IgD-negative memory B cell (primary cell): Measurements from ENCODE around the gene LTBP1. TPM values are rescaled to one million over a fixed set of nuclear protein-coding genes. Genes with fewer than 3 reads are reported as not detected.

ENCODE experiments used
- H3K27ac Mint-ChIP-seq, 3 donors: one replicate each; pipeline ENCODE4 v1.8.0; 2020 to 2022; ENCODE audit warnings: mild to moderate bottlenecking in 3 of 3, mixed read lengths in 3 of 3, moderate library complexity in 1 of 3
- H3K27me3 Mint-ChIP-seq: one replicate; pipeline ENCODE4 v1.8.0; 2021; ENCODE audit warnings: mixed read lengths
- H3K36me3 Mint-ChIP-seq: one replicate; pipeline ENCODE4 v1.8.0; 2020; ENCODE audit warnings: mild to moderate bottlenecking, mixed read lengths
- H3K4me1 Mint-ChIP-seq, 3 donors: one replicate each; pipeline ENCODE4 v1.8.0; 2020 to 2022; ENCODE audit warnings: mixed read lengths in 3 of 3, mild to moderate bottlenecking in 1 of 3
- H3K4me3 Mint-ChIP-seq, 4 donors: one replicate each; pipeline ENCODE4 v1.8.0; 2020 to 2022; ENCODE audit warnings: mild to moderate bottlenecking in 4 of 4, mixed read lengths in 4 of 4, moderate library complexity in 3 of 4
- H3K9me3 Mint-ChIP-seq, 3 donors: one replicate each; pipeline ENCODE4 v1.8.0; 2020 to 2021; ENCODE audit warnings: mixed read lengths in 3 of 3, mild to moderate bottlenecking in 1 of 3
- polyA plus RNA-seq: library from polyadenylated mRNA; unstranded; fragments of 300-500 nt; fragmentation: Illumina TruSeq; gene quantifications from one replicate; pipeline ENCODE4 v1.2.3, GENCODE V29; 2021

Gene LTBP1
- polyA plus RNA-seq, 1 donor from 2014 or later = not detected

DNA sequence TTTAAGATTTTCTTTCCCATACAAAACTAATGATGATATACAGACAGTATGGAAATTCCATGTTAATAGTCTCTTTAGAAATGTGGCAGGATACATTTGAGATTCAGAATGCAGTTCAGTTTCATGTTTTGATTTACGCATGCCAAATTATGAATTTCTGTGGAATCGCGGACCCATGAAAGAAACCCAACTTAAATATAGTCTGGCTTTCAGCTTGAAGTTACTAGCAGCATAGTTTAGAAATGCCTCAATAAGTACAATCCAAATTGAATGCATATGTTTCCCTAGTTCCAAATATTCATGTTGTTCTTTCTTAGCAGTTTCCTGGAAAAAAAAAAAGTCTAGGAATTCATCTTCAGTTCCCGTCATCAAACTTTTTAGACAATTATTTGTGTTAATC is 365.6 kb downstream of the LTBP1 start:
- Mint-ChIP-seq H3K4me1 (no peaks in the 10 kb centered on the region), H3K4me3 (no peak overlapping the region), H3K9me3 (no peaks in the 10 kb centered on the region), H3K27ac (no peak overlapping the region), H3K36me3 (no peaks in the 10 kb centered on the region), H3K27me3 (peaks cover 4% of the 10 kb centered on the region)

GRCh38 chr2:33313039-33313438 is 366.3 kb downstream of the LTBP1 start:
- Mint-ChIP-seq H3K36me3 (no peaks in the 10 kb centered on the region), H3K9me3 (no peaks in the 10 kb centered on the region), H3K4me3 (no peak overlapping the region), H3K4me1 (no peaks in the 10 kb centered on the region), H3K27ac (no peak overlapping the region), H3K27me3 (peaks cover 5% of the 10 kb centered on the region)

- Mint-ChIP-seq H3K4me3 (no peak overlapping the region), H3K27me3 (peaks cover 9% of the 10 kb centered on the region), H3K4me1 (no peaks in the 10 kb centered on the region), H3K36me3 (no peaks in the 10 kb centered on the region), H3K9me3 (no peaks in the 10 kb centered on the region), H3K27ac (no peak overlapping the region)
Measured at GRCh38 chr2:33314541-33314940, 367.8 kb downstream of the LTBP1 start.

DNA sequence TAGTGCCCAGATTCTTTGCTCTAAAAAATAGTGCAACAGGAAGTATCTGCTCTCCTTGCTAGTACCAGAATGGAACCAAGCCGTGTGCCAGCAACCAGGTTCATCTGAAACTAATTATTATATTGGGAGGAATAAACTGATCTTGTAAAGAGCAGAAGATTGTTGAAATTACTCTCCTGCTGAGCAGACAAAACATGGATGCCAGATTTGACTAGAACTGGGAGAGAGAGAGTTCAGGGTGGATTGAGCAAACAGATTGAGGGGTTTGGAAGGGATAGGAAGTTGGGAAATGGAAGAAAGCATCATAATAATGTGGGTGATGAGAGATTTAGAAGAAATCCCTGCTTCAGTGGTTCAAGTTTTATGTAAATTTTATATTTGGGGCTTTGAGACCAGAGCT is 369.6 kb downstream of the LTBP1 start:
- Mint-ChIP-seq H3K36me3 (no peaks in the 10 kb centered on the region), H3K27ac (no peak overlapping the region), H3K4me3 (no peak overlapping the region), H3K9me3 (no peaks in the 10 kb centered on the region), H3K27me3 (peaks cover 9% of the 10 kb centered on the region), H3K4me1 (peaks cover 2 to 6% (median 3%) of the 10 kb centered on the region in 3 donors)

GRCh38 chr2:33317369-33318007 is 370.7 kb downstream of the LTBP1 start:
- no peak overlapping the region for H3K27ac Mint-ChIP-seq
- H3K4me3 Mint-ChIP-seq = no peak overlapping the region
- H3K4me1 Mint-ChIP-seq = peaks cover 6 to 15% (median 10%) of the 10 kb centered on the region in 3 donors
- H3K36me3 Mint-ChIP-seq = no peaks in the 10 kb centered on the region
- peaks cover 9% of the 10 kb centered on the region for H3K27me3 Mint-ChIP-seq
- no peaks in the 10 kb centered on the region for H3K9me3 Mint-ChIP-seq

DNA sequence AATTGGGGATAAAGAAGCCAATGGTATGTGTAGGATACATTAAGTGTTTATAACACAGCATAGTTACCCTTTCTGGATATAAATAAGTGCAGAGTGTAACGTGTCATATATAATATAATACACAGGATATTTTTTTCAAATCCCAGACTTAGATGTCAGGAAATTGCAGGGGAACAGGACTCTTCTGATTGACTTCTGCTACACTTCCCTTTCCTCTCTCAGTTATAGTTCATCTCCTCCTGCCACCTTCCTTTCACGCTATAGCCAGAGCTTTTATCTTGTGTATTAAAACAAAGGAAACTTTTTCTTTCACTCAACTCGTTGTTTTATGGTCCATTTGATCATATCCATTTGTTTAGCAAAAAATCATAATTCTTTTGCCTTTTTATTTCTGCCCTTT is 371.7 kb downstream of the LTBP1 start:
- H3K36me3 Mint-ChIP-seq = no peaks in the 10 kb centered on the region
- peaks cover 9% of the 10 kb centered on the region for H3K27me3 Mint-ChIP-seq
- H3K9me3 Mint-ChIP-seq = no peaks in the 10 kb centered on the region
- H3K4me1 Mint-ChIP-seq = peaks cover 11 to 17% (median 15%) of the 10 kb centered on the region in 3 donors
- no peak overlapping the region for H3K27ac Mint-ChIP-seq
- no peak overlapping the region for H3K4me3 Mint-ChIP-seq

GRCh38 chr2:33320573-33320972 is 373.8 kb downstream of the LTBP1 start:
- H3K4me3 Mint-ChIP-seq = no peak overlapping the region
- peaks cover 8% of the 10 kb centered on the region for H3K27me3 Mint-ChIP-seq
- no peaks in the 10 kb centered on the region for H3K36me3 Mint-ChIP-seq
- peaks cover 11 to 17% (median 15%) of the 10 kb centered on the region in 3 donors for H3K4me1 Mint-ChIP-seq
- H3K9me3 Mint-ChIP-seq = no peaks in the 10 kb centered on the region
- H3K27ac Mint-ChIP-seq = no peak overlapping the region

DNA sequence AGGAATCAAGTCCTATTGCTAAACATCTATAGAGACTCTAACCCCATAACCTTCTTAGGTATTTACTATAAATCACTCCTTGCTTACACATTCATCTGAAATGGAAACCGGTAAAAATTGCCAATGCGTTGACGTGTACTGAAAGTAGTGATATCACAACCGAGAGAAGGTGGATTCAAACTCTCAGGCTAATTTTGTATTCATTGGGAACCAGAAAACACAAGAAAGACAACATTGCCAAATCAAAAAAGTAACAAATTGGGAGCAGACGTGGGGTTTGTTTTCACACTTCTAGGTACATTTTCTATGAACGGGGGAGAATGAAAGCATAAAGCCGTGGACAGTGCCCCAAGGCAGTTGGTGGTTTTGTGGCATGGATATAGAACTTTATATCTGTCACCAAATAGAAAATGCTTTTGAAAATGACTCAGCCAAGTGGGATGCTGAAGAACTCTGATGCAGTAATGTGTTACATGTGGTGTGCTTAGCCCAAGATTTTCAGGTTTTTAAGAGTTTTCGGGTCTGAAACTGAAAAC is 374.6 kb downstream of the LTBP1 start:
- H3K9me3 Mint-ChIP-seq = no peaks in the 10 kb centered on the region
- peaks cover 11 to 17% (median 15%) of the 10 kb centered on the region in 3 donors for H3K4me1 Mint-ChIP-seq
- peaks cover 8% of the 10 kb centered on the region for H3K27me3 Mint-ChIP-seq
- H3K36me3 Mint-ChIP-seq = no peaks in the 10 kb centered on the region
- H3K4me3 Mint-ChIP-seq = peak overlapping the region in 1 of 4 donors; percentile 39
- no peak overlapping the region for H3K27ac Mint-ChIP-seq

GRCh38 chr2:33321876-33322483 is 375.2 kb downstream of the LTBP1 start:
- peak overlapping the region in 2 of 4 donors; percentile 52 to 84 for H3K4me3 Mint-ChIP-seq
- H3K27ac Mint-ChIP-seq = no peak overlapping the region
- no peaks in the 10 kb centered on the region for H3K9me3 Mint-ChIP-seq
- no peaks in the 10 kb centered on the region for H3K36me3 Mint-ChIP-seq
- H3K4me1 Mint-ChIP-seq = peaks cover 11 to 17% (median 15%) of the 10 kb centered on the region in 3 donors
- H3K27me3 Mint-ChIP-seq = peaks cover 8% of the 10 kb centered on the region

DNA sequence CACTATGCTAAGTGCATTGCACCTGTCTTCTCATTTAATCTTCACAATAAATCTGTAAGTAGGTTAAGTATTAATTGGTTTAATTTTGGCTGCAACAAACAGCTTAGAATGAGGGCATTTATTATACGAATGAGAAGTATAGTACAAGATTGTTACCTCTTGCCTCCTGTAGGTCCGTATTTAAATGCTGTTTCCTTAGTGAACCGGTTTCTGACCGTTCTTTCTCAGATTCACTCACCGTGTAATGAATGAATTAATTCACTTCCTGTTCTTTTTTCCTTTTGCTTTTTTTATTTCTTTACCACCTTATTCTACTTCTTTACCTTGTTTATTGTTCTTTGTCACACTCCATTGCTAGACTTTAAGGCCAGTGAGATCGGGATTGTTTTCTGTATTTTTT is 375.9 kb downstream of the LTBP1 start:
- Mint-ChIP-seq H3K4me1 (peaks cover 11 to 17% (median 15%) of the 10 kb centered on the region in 3 donors), H3K36me3 (no peaks in the 10 kb centered on the region), H3K27ac (no peak overlapping the region), H3K4me3 (peak overlapping the region in 2 of 4 donors; percentile 36 to 82), H3K9me3 (no peaks in the 10 kb centered on the region), H3K27me3 (peaks cover 8% of the 10 kb centered on the region)

GRCh38 chr2:33323957-33324356 is 377.2 kb downstream of the LTBP1 start:
- Mint-ChIP-seq H3K4me3 (no peak overlapping the region), H3K4me1 (peaks cover 11 to 17% (median 15%) of the 10 kb centered on the region in 3 donors), H3K27ac (no peak overlapping the region), H3K9me3 (no peaks in the 10 kb centered on the region), H3K27me3 (peaks cover 5% of the 10 kb centered on the region), H3K36me3 (no peaks in the 10 kb centered on the region)

- no peaks in the 10 kb centered on the region for H3K9me3 Mint-ChIP-seq
- H3K4me3 Mint-ChIP-seq = no peak overlapping the region
- no peak overlapping the region for H3K27ac Mint-ChIP-seq
- peaks cover 3% of the 10 kb centered on the region for H3K27me3 Mint-ChIP-seq
- H3K4me1 Mint-ChIP-seq = peaks cover 10 to 15% (median 13%) of the 10 kb centered on the region in 3 donors
- no peaks in the 10 kb centered on the region for H3K36me3 Mint-ChIP-seq
Measured at GRCh38 chr2:33326100-33326499, 379.3 kb downstream of the LTBP1 start.

GRCh38 chr2:33333433-33333832 is 386.7 kb downstream of the LTBP1 start:
- H3K27ac Mint-ChIP-seq = peak overlapping the region in 1 of 3 donors; percentile 83
- H3K27me3 Mint-ChIP-seq = no peaks in the 10 kb centered on the region
- H3K9me3 Mint-ChIP-seq = no peaks in the 10 kb centered on the region
- no peaks in the 10 kb centered on the region for H3K36me3 Mint-ChIP-seq
- no peak overlapping the region for H3K4me3 Mint-ChIP-seq
- peaks cover 8 to 11% (median 10%) of the 10 kb centered on the region in 3 donors for H3K4me1 Mint-ChIP-seq

DNA sequence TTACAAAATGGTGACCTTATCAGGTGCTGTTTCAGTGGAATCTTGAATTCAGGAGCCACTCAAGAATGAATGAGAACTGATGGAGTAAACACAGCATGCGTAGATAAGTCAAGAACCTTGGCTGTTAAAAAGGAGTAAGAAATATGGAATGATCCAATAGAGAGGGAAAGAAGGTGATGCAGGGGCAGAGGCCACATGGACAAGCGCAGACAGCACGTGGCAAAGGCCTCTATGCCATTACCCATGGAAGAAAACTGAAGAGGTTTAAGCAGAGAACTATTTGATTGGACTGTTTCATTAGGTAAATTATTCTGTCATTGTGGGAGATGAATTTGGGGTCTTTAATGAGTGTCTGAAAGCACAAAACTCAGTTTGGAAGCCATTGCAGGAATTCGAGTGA is 387.3 kb downstream of the LTBP1 start:
- peaks cover 8 to 11% (median 10%) of the 10 kb centered on the region in 3 donors for H3K4me1 Mint-ChIP-seq
- peaks cover 3% of the 10 kb centered on the region for H3K27me3 Mint-ChIP-seq
- H3K36me3 Mint-ChIP-seq = no peaks in the 10 kb centered on the region
- no peaks in the 10 kb centered on the region for H3K9me3 Mint-ChIP-seq
- H3K4me3 Mint-ChIP-seq = no peak overlapping the region
- peak overlapping the region in 1 of 3 donors; percentile 12 for H3K27ac Mint-ChIP-seq

- Mint-ChIP-seq H3K27ac (no peak overlapping the region), H3K27me3 (peaks cover 3% of the 10 kb centered on the region), H3K36me3 (no peaks in the 10 kb centered on the region), H3K4me1 (peaks cover 8 to 11% (median 10%) of the 10 kb centered on the region in 3 donors), H3K9me3 (no peaks in the 10 kb centered on the region), H3K4me3 (no peak overlapping the region)
Measured at GRCh38 chr2:33335516-33335915, 388.8 kb downstream of the LTBP1 start.
